GM13977 (cell line): ENCODE measurements around the gene CEACAM21.

Experiments
- DNase-seq: peaks from one replicate; pipeline ENCODE4 v3.0.0; 2012; ENCODE audit warnings: low spot score
- in situ Hi-C: fragments of 300-500 bp; cut with MboI; formaldehyde crosslinking; loops from one replicate; pipeline ENCODE4 v1.12.0; 2022; ENCODE audit warnings: low sequenced_read_pairs, low pct_unique_long_range_greater_than_20kb, mixed read lengths, inconsistent platforms; ENCODE audit not compliant: unreplicated experiment
- TF ChIP-seq, protein P1 (sequence below): IDR thresholded peaks from 2 replicates; pipeline ENCODE4 v1.5.1; 2012; ENCODE audit warnings: mild to moderate bottlenecking, control low read depth; ENCODE audit not compliant: insufficient read depth; ENCODE audit errors: extremely low read depth, missing control alignments

CEACAM21 gene

DNA sequence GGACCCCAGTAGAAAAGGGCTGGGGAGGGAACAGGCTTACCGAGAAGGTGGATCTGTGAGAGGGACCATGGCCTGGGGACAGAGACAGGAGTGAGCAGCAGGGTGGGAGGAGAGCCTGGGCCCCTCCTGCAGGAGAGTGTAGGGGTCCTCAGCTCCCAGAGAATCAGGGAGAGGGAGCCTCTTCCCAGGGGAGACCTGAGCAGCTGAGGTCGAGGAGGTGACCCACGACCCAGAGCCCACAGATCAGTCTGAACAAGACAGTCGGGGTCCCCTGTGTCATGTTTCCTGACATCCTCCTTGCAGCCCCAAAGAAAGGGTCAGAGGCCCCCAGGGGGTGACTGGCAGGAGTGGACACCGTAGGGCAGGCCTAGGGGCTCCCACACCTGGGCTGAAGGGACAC lies 44.2 kb downstream of the CEACAM21 start:
- TF ChIP-seq, protein P1, sequence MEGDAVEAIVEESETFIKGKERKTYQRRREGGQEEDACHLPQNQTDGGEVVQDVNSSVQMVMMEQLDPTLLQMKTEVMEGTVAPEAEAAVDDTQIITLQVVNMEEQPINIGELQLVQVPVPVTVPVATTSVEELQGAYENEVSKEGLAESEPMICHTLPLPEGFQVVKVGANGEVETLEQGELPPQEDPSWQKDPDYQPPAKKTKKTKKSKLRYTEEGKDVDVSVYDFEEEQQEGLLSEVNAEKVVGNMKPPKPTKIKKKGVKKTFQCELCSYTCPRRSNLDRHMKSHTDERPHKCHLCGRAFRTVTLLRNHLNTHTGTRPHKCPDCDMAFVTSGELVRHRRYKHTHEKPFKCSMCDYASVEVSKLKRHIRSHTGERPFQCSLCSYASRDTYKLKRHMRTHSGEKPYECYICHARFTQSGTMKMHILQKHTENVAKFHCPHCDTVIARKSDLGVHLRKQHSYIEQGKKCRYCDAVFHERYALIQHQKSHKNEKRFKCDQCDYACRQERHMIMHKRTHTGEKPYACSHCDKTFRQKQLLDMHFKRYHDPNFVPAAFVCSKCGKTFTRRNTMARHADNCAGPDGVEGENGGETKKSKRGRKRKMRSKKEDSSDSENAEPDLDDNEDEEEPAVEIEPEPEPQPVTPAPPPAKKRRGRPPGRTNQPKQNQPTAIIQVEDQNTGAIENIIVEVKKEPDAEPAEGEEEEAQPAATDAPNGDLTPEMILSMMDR = no peak
- in situ Hi-C loops = no loop called here
- no peak for DNase-seq

GRCh38 chr19:41621226-41621625 lies 45.3 kb downstream of the CEACAM21 start:
- in situ Hi-C loops = no loop called here
- no peak for DNase-seq
- TF ChIP-seq, protein P1 = no peak

GRCh38 chr19:41621654-41622053 lies 45.7 kb downstream of the CEACAM21 start:
- TF ChIP-seq, protein P1 = no peak
- in situ Hi-C loops = no loop called here
- DNase-seq = no peak

DNA sequence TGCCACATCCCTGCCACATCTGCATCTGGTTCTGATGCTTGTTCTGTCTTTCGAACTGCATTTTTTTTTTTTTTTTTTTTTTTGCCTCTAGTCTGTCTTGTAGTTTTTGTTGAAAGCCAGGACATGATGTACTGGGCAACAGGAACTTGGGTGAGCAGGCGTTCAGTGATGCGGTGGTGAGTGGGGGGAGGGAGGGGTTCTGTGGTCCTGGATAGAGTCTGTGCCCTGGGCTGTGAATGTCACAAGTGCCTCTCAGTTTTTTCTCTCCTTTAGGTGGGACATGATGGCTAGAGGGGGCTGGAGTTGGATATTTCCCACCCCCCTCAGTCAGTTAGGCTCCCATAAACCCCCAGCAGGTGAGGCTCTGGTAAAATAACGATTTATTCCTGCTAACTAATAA lies 47.4 kb downstream of the CEACAM21 start:
- TF ChIP-seq, protein P1 = no peak
- in situ Hi-C loops = no loop called here
- DNase-seq = no peak

GRCh38 chr19:41624515-41624914 lies 48.5 kb downstream of the CEACAM21 start:
- DNase-seq = no peak
- in situ Hi-C loops = no loop called here

GRCh38 chr19:41624937-41625336 lies 49.0 kb downstream of the CEACAM21 start:
- in situ Hi-C loops = no loop called here
- DNase-seq = no peak
- TF ChIP-seq, protein P1 = no peak

More at GRCh38 chr19:41624515-41624914, 48.5 kb downstream of the CEACAM21 start:
- TF ChIP-seq, protein P1 = no peak

DNA sequence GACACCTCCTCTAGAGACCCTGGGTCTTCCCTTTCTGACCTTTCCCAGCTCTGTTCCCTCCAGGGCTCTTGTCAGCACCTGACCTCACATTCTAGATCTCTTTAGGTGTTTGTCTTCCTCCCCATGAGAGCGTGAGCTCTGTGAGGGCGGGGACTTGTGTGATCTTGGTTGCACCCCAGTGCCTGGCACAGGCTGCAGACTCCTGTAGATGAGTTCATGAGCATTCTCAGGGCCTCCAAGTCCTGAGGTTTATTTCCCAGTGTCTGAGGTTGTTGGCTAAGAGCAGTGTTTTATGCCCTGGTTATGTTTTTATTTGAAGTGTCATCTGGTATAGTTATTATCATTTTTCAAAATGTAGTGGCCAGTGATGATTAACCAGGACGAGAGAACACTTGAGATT lies 50.3 kb downstream of the CEACAM21 start:
- in situ Hi-C loops = no loop called here
- DNase-seq = no peak
- TF ChIP-seq, protein P1 = no peak
